GM19395 (cell line): ENCODE results near the gene GABARAP.

Experiments used
- ATAC-seq: cut with Tn5 transposase; IDR thresholded peaks from one replicate; pipeline ENCODE4 v1.9.1; 2021; ENCODE audit warnings: mild to moderate bottlenecking, moderate library complexity; ENCODE audit not compliant: unreplicated experiment

GABARAP gene

GRCh38 chr17:7241090-7241733 lies 1.0 kb downstream of the GABARAP start:
- ATAC-seq: no peak

- ATAC-seq: no peak
These were observed 1.9 kb downstream of the GABARAP start for GRCh38 chr17:7240375-7240774.

- ATAC-seq: peak; percentile 48
These were observed 2.9 kb downstream of the GABARAP start, which contains the start of gene PHF23 for GRCh38 chr17:7239091-7240027. TSS of gene PHF23 (minus strand) at chr17:7239457. CDS start at chr17:7239279, 178 bp downstream.

- no peak for ATAC-seq
These were observed 3.7 kb downstream of the GABARAP start for GRCh38 chr17:7238420-7239090.

- ATAC-seq: no peak
These were observed 4.4 kb downstream of the GABARAP start for GRCh38 chr17:7237761-7238419.

- no peak for ATAC-seq
These were observed 4.9 kb downstream of the GABARAP start for GRCh38 chr17:7237266-7237760.

GRCh38 chr17:7236808-7237207 lies 5.4 kb downstream of the GABARAP start:
- ATAC-seq: no peak

- ATAC-seq: no peak
These were observed 6.3 kb downstream of the GABARAP start for GRCh38 chr17:7235693-7236665.

GRCh38 chr17:7234083-7234951 lies 7.9 kb downstream of the GABARAP start, which contains the start of gene DVL2:
TSS of gene DVL2 (minus strand) at chr17:7234517. CDS start at chr17:7234262, 255 bp downstream.
- ATAC-seq: peak; percentile 50

GRCh38 chr17:7233701-7234082 lies 8.6 kb downstream of the GABARAP start:
- no peak for ATAC-seq

GRCh38 chr17:7232114-7232513 lies 10.1 kb downstream of the GABARAP start:
- no peak for ATAC-seq

GRCh38 chr17:7229504-7229903 lies 12.7 kb downstream of the GABARAP start:
- no peak for ATAC-seq

- no peak for ATAC-seq
These were observed 13.3 kb downstream of the GABARAP start for GRCh38 chr17:7228920-7229319.

GRCh38 chr17:7226721-7227710 lies 15.2 kb downstream of the GABARAP start:
- no peak for ATAC-seq

GRCh38 chr17:7225711-7226331 lies 16.4 kb downstream of the GABARAP start:
- ATAC-seq: no peak

GRCh38 chr17:7224661-7225111 lies 17.6 kb downstream of the GABARAP start:
- ATAC-seq: no peak

- ATAC-seq: no peak
These were observed 18.1 kb downstream of the GABARAP start for GRCh38 chr17:7224110-7224509.
